RKO (cell line): Measurements from ENCODE around the gene CHCHD6.

ENCODE experiments used
- DNase-seq: peaks from one replicate; pipeline ENCODE4 v3.0.0-alpha.2; 2016; ENCODE audit warnings: low spot score

The CHCHD6 gene

DNA sequence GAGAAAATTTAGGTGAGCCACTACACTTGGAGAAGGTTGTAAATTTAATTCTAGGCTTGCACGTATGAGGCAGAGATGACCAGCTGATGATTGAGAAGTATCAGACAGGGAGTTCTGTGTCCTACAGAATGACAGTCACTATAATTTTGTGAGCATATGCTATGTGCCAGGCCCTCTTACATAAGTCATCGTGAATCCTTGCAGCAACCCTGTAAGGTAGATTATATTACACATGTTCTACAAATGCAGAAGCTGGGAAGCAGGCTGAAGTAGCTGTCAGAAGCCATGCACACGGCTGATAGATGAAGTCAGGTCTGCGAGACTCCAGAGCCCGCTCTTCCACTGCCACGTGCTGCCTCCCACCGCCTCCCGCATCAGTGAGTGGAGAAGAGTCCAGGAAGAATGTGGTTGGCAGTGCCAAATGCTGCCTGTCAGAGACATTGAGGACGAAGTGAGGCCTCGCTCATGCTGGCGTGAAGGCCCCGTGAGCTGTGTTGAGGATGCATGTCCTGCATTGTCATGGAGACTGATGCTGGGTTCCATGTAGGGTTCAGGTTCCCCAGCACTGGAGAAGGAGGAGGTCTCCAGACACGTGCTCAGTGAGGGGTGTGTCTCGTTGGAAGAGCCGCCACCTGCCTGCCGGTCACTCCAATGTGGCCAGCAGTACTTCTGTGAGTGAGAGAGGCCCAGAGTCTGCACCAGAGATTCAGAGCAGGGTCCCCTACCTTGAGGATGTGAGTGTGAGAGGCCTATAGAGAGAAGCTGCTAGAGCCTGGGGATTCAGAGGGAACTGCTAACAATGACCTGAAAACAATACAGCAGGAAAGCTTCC, 155.6 kb downstream of the CHCHD6 start:
- DNase-seq, result no peak

DNA sequence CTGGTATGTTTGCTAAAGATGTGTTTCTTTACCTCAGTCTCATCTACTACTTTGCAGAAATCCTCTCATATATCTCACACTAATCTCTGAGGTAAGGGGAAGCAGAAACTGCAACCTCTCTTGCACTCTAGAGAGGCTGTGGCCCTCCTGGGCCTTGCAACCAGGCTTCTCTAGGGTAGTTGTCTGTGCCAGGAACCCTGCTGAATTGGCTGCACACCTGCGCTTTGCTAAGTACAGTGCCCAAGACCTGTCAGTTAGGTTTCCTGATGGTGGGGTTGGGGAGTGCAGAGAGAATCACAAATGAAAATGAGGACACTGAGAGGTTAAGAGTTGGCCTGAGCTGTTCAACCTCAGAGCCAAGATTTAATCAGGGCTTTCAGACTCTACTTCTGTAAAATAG, 161.7 kb downstream of the CHCHD6 start:
- DNase-seq, result no peak

DNA sequence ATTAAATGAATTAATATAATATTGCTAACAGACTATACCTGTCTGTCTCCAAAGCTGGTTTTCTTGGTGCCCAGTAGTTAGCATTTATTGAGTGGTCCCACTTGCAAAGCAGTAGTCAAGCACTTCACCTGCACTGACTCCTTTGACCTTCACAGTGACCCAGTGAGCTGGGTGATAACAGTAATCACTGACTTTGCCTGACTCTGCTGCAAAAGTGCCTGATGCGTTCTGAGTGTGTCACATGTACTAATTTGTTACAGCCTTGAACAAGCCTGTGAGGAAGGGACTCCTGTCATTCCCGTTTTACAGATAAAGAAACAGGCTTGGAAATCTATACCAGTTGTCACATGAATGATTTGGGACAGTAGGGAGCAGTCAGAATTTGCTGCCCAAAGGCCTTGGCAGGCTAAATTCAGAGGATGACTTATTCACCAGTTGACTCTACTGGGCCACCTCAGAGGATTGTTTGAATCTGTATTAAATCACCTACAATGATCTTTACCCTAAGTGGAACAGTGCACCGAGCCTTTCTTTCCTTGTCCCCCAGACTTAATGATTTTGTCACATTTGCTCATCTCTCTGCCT, 162.2 kb downstream of the CHCHD6 start:
- no peak for DNase-seq

DNA sequence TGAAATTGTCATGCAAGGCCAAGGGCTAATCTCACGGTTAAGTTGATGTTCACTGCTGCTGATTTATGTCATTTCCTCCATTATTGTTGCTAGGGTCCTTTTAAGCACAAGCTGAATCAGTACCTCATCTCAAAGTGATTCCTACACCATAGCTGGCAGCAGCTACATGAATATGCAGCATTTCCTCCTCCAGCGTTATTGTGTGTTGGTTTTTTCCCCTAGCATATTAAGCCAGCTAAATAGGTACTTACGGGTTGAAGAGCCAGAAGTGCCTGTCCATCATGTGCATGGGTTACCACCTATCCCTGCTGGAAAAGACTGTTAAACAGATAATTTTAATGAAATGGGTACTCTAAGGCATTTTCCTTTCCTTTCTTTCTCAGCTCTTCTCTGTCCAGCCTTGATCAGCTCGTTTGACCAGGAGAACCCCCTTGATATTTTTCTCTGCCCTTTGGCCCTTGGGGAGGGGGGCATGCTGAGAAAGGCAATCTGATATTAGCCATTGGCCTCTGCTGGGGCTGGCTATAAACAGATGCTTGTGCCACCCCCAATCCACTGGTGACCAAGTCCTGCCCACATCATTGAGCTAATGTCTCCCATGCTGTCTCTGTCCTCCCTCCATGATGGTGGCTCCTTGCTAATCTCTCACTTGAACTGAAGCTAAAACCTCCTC, 163.3 kb downstream of the CHCHD6 start:
- no peak for DNase-seq

DNA sequence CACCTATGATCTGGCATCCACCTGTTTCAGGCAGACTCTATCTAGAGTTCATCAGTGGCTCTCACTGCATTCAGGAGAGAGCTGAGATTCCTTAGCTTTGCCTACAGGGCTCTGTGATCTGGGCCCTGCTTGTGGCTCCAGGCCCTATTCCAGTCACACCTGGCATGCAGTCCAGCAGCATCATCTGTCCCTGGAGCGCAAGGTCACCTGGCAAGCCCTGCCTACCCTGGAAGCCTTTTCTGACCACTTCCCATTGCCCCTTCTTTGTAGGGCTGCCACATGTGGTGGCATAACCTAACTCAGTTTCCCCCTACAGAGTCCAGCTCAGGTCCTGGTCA, 163.8 kb downstream of the CHCHD6 start:
- DNase-seq, result no peak

DNA sequence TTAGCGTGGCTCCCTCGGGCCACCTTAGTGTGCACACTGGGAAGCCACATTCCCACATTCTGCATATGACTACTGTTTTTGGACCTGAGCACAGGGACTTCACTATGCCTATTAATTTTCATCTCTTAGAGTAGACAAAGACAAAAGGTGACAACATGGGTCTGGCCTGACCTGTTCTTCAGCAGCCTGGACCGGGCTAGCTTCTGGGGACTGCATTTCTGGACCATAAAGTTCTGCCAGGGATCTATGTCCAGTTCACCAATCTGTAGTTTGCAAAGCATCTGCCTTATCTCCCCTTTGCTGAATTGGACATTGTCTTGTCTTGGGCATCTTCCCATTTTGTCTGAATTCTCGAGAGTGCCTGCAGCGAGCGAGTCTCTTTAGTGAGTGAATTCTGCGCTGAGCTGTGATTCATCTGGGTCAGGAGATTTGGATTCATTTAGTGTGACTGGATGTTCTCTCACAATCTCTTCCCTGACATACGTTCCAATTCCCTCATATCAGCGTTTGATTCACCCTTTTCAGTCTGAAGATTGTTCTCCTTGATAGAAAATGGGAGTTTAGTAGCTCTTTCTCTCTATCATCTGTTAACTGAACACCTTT, 166.7 kb downstream of the CHCHD6 start:
- DNase-seq, result no peak

DNA sequence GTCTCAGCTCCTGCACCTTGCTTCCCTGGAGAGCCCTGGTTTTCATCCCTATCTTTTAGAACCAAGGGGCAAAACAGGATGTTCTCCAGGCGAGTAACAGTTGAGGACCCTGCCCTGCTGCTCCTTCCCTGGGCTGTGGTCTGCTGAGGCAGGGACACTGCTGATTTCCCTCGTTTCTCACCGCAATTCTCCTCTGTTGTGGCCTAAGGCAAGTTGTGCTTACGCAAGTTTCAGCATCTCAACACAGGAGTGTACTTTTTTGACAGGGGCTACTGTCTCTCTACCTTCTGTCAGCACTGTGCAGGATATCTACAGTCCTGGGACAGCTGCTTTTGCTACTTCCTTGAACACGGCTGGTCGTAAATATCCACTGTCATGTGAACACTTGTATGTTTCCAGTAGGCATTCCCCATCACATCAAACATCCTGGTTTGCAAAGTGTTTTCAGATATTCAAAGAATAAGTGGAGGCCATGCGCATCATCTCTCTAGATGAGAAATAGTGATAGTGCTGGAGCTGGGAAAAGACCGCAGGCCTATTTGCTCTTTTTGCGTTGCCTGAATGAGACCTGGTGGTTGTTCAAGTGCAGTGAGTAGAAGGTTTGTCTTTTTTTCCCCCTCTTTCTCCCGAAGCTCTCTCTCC, 168.8 kb downstream of the CHCHD6 start:
- no peak for DNase-seq

DNA sequence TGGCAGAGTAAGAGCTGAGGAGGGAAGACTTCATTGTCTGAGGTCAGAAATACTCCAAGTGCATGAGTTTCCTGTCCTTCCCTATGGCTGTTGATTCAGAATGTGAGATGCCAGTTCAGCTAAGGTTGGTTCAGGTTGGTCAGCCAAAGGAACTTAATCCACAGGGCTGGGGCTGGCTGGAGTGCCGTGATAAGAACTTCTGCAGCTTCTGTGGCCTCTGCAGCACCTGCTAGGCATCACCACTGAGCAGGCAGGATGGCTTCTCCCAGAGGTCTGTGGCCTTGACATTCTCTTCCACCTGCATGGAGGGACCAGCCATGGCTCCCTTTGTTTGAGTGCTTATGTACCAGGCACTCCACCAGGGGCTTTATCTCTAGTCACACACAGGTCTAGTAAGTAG, 169.4 kb downstream of the CHCHD6 start:
- DNase-seq, result no peak

DNA sequence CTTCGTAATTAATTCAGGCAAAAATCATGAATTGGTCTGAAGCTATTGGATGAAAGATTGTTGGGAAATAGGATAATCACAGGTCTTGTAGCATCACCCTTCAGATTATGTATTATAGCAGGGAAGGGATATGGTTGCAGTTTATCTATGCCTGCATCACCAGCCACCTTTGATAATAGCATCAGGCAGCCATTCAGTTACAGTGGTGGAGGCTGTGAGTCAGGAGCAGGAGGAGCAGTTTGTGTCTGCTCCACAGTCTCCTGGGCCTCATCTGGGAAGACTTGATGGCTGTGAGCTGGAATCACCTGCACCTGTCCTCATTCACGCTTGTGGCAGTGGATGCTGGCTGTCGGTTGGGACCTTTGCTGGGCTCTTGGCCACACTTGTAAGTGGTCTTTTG, 174.6 kb downstream of the CHCHD6 start:
- no peak for DNase-seq

DNA sequence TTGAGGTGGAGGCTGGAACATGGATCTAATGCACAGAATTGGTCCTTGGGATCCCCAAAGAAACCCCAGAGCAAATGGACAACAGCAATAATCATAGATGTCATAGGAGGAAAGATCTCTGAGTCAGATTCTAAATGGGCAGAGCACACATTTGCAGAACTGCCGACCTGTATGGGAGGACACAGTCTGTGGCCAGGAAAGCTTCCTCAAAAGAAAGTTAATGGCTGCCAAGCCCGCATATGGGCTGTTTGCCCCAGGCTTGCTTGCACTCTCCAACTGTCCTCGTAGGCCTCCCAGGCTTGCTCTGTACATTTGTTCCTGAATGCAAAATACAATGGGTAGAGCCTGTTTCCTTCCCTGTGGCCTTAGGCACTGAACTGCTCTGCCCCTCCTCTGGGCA, 176.9 kb downstream of the CHCHD6 start:
- DNase-seq, result no peak

DNA sequence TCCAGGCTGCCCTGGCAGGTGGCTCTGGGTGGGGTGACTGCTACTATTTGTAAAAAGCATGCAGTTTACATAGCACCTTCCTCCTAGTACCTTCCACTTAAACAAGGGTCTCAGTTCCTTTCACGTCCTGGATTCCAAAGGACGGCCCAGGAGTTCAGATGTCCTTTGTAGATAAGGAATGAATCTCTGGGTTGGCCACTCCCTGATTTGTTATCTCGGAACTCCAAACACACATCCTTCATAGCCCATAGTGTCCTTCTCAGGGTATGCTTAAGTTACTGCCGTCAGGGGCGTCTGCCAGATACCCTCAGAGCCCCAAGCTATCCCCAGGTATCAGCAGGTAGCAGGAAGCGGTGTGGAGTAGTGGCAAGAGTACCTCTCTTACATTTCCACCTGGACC, 177.8 kb downstream of the CHCHD6 start:
- DNase-seq, result no peak

DNA sequence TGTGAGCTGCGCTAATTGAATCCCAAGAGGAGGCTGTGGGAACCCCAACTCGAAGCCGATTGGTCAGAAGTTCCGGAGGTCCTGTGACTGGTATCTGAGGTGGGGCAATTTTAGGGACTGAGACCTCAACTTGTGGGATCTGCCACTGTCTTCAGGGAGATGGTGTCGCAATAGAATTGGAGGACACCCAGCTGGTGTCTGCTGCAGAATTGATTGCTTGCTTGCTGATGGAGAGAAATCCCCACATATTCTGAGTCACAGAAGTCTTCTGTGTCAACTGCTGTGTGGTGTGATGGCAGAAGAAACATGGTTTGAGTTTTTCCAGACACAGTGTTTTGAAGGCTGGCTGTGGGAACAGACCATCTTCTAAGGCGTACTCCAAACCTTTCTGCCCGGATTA, 179.2 kb downstream of the CHCHD6 start:
- DNase-seq, result no peak

DNA sequence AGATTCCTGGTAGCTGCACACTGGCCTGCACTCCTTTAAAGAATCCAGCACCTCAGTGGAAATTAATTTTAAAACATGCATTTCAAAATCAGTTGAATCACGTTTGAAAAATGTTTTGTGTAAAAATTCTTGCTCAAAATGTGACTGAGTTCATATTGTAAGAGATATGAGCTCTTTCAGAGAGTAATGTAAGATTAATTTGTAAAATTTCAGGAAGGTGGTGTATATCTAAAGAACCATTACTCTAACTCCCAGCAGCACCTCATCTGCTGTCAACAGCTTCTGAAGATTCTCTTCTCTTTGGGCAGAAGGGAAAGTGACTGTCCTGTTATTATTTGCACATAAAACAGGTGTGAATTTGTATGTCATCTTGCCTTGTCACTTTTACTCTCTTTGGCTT, 181.4 kb downstream of the CHCHD6 start:
- no peak for DNase-seq

DNA sequence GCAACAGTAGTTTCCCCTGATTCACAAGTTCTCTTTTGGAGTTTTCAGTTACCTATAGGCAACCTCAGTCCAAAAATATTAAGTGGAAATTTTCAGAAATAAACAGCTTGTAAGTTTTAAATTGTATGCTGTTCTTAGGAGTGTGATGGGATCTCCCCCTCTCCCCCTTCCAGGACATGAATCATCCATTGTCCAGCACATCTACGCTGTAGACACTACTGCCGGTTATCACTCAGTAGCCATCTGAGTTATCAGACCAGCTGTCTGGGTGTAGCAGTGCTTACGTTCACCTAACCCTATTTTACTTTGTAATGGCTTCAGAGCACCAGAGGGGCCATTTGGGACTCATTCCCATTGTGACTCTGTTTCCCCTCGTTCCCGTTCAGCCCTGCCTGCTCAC, 182.2 kb downstream of the CHCHD6 start:
- DNase-seq, result no peak

DNA sequence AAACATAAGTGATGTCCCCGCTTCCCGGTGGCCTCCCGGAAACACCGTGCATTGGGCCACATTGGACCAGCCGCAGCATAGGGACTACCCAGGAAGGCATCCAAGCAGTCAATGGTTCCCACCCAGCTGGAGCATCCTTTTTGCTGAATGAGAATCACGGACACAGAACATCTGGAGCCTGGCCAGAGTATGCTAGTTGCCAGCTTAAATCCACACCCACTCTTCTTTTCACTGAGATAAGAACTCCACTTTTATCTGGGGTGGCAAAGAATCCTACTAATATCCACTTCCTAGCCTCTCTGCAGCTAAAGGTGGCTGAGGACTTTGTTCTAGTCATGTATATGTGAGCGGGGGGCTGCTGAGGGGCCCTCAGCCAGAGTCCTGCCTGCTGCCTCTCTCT, 183.6 kb downstream of the CHCHD6 start:
- DNase-seq, result no peak

DNA sequence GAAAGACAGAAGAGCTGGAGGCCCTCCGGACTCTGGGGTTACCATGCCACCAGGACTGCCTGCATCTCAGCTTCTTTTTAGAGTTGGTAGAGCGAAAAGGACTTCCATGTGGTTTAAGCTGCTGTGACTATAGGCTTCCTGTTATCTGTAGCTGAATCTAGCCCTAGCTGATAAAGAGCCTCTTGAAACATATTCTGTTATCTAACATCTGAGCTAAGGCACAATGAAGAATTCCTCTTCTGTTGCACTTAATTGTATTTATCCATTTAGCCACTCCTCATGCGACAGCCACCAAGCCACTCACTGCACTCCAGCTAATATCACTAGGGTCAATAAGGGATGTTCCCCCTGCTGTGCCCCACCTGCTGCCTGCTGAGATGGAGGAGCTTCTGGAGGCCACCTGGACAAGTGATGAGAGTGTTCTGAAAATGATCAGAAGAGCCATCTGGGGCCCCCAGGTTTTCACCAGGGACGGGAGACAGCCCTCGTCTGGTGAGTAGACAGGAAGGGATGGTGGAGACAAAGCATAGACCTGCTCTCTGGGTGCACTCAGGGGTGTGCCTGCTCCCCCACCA, 184.2 kb downstream of the CHCHD6 start:
- DNase-seq, result no peak

DNA sequence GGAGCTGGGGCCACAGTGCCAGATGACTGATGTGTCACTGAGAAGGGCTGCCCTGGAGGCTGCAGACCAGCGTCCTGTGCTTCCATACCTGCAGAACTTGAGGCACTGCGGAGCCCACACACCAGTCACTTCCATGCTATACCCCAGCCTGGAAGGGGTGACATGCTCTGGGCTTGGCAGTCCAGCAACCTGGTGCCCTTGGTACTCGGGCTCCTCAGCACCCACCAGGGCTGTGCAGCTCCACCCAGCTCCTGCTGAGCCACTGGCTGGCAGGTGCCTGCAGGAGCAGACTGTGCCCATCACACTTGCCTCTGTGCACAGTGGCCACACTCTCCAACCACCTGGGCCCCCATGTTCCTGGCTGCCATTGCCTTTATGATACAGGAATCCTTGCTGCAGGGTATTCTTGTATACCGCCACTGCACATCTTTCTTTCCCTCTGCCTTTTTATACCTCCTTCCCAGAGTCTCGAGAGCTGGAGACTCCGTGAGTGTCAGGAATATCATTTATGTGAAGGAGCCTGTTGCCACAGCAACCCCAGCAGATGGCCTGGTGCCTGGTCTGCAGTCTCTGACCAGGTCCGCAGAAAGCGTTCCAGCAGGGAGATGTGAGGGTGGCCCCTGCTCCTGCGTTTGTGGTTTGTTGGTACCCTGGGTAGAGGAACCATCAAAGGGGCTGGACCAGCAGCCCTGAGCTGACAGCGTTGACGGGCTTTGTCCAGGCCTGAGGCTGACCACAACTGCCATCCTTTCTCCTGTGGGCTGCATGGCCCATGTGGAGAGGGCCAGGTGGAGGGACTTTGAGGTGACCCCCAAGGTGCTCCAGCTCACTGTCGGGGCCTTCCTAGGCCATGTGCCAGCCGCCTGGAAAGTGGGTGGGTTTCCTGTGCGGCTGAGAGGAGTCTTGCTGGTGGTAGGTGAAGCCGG, 185.5 kb downstream of the CHCHD6 start:
- no peak for DNase-seq

DNA sequence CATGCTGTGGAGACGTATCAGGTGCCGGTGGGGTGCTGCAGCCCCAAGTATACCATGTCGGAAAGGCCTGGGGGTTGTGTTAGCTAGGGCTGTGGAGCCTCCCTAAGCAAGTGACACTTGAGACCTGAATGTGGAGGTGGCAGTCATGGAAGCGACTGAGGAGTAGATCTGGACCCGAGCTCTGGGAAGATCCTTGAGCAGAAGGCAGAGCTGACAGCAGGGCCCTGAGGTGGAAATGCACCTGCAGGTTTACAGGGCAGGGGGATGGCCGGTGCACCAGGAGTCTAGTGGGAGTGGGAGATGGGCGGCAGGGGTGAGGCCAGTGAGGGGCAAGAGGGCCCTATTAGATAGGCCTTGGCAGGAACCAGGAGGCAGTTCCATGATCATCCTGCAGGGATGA, 187.1 kb downstream of the CHCHD6 start:
- DNase-seq, result no peak

DNA sequence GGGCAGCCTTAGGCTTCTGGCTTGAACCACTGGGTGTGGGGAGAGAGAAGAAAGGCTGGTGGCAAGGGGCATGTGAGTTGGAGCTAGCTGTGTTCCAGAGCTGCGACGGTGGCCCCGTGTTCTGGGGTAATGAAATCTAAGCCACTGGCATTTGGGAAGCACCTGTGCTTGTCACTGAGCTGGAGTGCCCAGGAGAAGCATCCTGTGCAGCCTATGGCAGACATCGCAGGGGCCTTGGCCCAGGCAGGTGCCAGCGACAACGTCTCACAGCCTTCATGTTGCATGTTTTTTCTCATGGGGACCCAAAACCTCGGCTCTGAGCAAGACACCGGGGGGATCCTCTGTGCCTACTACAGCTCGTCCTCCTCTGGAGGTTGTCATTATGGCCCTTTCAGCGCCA, 187.8 kb downstream of the CHCHD6 start:
- no peak for DNase-seq

DNA sequence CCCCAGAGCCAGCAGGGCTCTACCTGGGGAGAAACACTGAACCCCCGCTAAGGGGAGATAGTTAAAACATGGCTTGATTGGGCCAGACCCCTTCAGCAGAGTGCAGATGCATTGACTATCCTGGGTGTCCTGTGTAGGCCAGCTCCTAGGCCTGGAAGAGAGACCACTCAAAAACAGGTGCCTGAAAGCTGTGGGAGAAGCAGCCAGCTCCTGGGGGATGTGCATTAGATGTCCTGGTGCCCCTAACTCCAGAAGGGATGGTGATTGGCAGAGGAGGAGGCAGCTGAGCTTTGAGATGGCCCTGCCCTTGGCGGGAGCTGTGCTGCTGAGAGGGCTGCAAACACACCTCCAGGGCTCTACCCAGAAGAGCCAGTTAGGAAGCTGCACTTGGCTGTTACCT, 189.6 kb downstream of the CHCHD6 start:
- DNase-seq, result no peak

DNA sequence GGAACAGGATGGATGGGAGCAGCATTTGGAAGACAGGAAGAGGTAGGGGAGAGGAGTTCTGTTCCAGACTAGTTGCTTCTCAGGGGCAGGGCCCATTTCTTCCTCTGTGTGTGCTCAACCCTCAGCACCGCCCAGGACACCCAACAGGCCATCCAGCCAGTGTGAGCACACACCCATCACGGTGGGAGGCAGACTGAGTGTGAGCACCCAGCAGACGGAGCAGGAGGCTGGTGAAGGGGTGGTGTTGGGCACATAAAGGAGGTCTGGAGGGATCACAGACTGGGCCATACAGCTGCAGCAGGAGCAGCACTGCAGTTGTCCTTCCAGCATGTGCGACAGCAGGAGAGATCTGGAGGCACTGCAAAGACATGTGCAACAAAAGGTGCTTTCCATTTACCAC, 190.4 kb downstream of the CHCHD6 start:
- no peak for DNase-seq
